ENCODE data around the gene SLC15A4. TPM values are rescaled to one million over a fixed set of nuclear protein-coding genes. Genes with fewer than 3 reads are reported as not detected.

The SLC15A4 gene
- total RNA-seq, 2 experiments from 2014 or later = 53.3 to 87.3 TPM

GRCh38 chr12:128763395-128763794 lies 60.4 kb downstream of the SLC15A4 start:
- BruUV-seq (replicated peaks) = no TSS peak
- no peaks in the 10 kb centered on the region for H3K9me2 ChIP-seq (ENCODE audit: insufficient read depth, low read length)
- no peak overlapping the region for H3K27ac ChIP-seq (ENCODE audit: low read depth, low read length, poor library complexity, severe bottlenecking)
- H2AFZ ChIP-seq (ENCODE audit: low read length) = no peak overlapping the region
- no peak for TF ChIP-seq CTCF (conservative IDR thresholded peaks at IDR 0.05; ENCODE audit: low read length)
- TF ChIP-seq EZH2phosphoT487 (IDR thresholded peaks at IDR 0.05; ENCODE audit: borderline replicate concordance, low read depth, low read length) = no peak
- H3K36me3 ChIP-seq (ENCODE audit: insufficient read depth, low read length) = no peaks in the 10 kb centered on the region
- intact Hi-C loops (cut with micrococcal nuclease; ENCODE audit: unreplicated experiment) = no loop called here
- H3K4me3 ChIP-seq (ENCODE audit: low read depth, low read length, poor library complexity, severe bottlenecking) = no peak overlapping the region
- POLR2A ChIA-PET = no interaction called here
- no peaks in the 10 kb centered on the region for H4K20me1 ChIP-seq (ENCODE audit: insufficient read depth, low read length)
- DNase-seq (ENCODE audit: low spot score) = no peak
- CTCF ChIA-PET (ENCODE audit: unreplicated experiment) = no interaction called here
- H3K4me2 ChIP-seq (ENCODE audit: low read length) = no peak overlapping the region
- H3K4me1 ChIP-seq (ENCODE audit: insufficient read depth, low read length, poor library complexity, severe bottlenecking) = no peaks in the 10 kb centered on the region
- no peaks in the 10 kb centered on the region for H3K79me2 ChIP-seq (ENCODE audit: insufficient read depth, low read depth, low read length)
- no peaks in the 10 kb centered on the region for H3K9me3 ChIP-seq (ENCODE audit: low read length)

GRCh38 chr12:128761379-128761790 lies 62.4 kb downstream of the SLC15A4 start:
- no peak for TF ChIP-seq CTCF (conservative IDR thresholded peaks at IDR 0.05; ENCODE audit: low read length)
- no peak for TF ChIP-seq EZH2phosphoT487 (IDR thresholded peaks at IDR 0.05; ENCODE audit: borderline replicate concordance, low read depth, low read length)

GRCh38 chr12:128755566-128755965 lies 68.2 kb downstream of the SLC15A4 start:
- no peaks in the 10 kb centered on the region for H3K36me3 ChIP-seq (ENCODE audit: insufficient read depth, low read length)
- H3K4me2 ChIP-seq (ENCODE audit: low read length) = no peak overlapping the region
- no peak for DNase-seq (ENCODE audit: low spot score)
- CTCF ChIA-PET (ENCODE audit: unreplicated experiment) = no interaction called here
- no peaks in the 10 kb centered on the region for H4K20me1 ChIP-seq (ENCODE audit: insufficient read depth, low read length)
- POLR2A ChIA-PET = no interaction called here
- no TSS peak for BruUV-seq (replicated peaks)
- no peaks in the 10 kb centered on the region for H3K9me2 ChIP-seq (ENCODE audit: insufficient read depth, low read length)
- no peak overlapping the region for H3K27ac ChIP-seq (ENCODE audit: low read depth, low read length, poor library complexity, severe bottlenecking)
- TF ChIP-seq EZH2phosphoT487 (IDR thresholded peaks at IDR 0.05; ENCODE audit: borderline replicate concordance, low read depth, low read length) = no peak
- TF ChIP-seq CTCF (conservative IDR thresholded peaks at IDR 0.05; ENCODE audit: low read length) = no peak
- no peaks in the 10 kb centered on the region for H3K4me1 ChIP-seq (ENCODE audit: insufficient read depth, low read length, poor library complexity, severe bottlenecking)
- no peaks in the 10 kb centered on the region for H3K79me2 ChIP-seq (ENCODE audit: insufficient read depth, low read depth, low read length)
- no peak overlapping the region for H3K4me3 ChIP-seq (ENCODE audit: low read depth, low read length, poor library complexity, severe bottlenecking)
- no peaks in the 10 kb centered on the region for H3K9me3 ChIP-seq (ENCODE audit: low read length)
- intact Hi-C loops (cut with micrococcal nuclease; ENCODE audit: unreplicated experiment) = no loop called here
- H2AFZ ChIP-seq (ENCODE audit: low read length) = no peak overlapping the region

More at GRCh38 chr12:128761379-128761790, 62.4 kb downstream of the SLC15A4 start:
- H3K79me2 ChIP-seq (ENCODE audit: insufficient read depth, low read depth, low read length) = no peaks in the 10 kb centered on the region
- no peak overlapping the region for H3K27ac ChIP-seq (ENCODE audit: low read depth, low read length, poor library complexity, severe bottlenecking)
- H3K36me3 ChIP-seq (ENCODE audit: insufficient read depth, low read length) = no peaks in the 10 kb centered on the region
- H4K20me1 ChIP-seq (ENCODE audit: insufficient read depth, low read length) = no peaks in the 10 kb centered on the region
- H3K9me3 ChIP-seq (ENCODE audit: low read length) = no peaks in the 10 kb centered on the region
- no TSS peak for BruUV-seq (replicated peaks)
- H2AFZ ChIP-seq (ENCODE audit: low read length) = no peak overlapping the region
- CTCF ChIA-PET (ENCODE audit: unreplicated experiment) = no interaction called here
- H3K4me2 ChIP-seq (ENCODE audit: low read length) = no peak overlapping the region
- no peak for DNase-seq (ENCODE audit: low spot score)
- POLR2A ChIA-PET = interaction anchor here (0.7 kb wide), 1 partner anchor 10 kb away, joined by 3 read pairs; no protein-coding TSS in a partner anchor
- intact Hi-C loops (cut with micrococcal nuclease; ENCODE audit: unreplicated experiment) = no loop called here
- no peak overlapping the region for H3K4me3 ChIP-seq (ENCODE audit: low read depth, low read length, poor library complexity, severe bottlenecking)
- H3K9me2 ChIP-seq (ENCODE audit: insufficient read depth, low read length) = no peaks in the 10 kb centered on the region
- no peaks in the 10 kb centered on the region for H3K4me1 ChIP-seq (ENCODE audit: insufficient read depth, low read length, poor library complexity, severe bottlenecking)
